Tibial nerve (tissue), 3 donors: ENCODE measurements around the gene GPR75.

Source experiments
- CTCF ChIP-seq, 5 experiments: fragments of 200-600 bp in 3 of 5; fragments of 450-650 bp in 2 of 5; sonication (generic) in 3 of 5; IDR thresholded peaks; one replicate each; pipeline ENCODE4 v1.5.1; 2016 to 2019; ENCODE audit warnings: antibody characterized with exemption in 5 of 5, mild to moderate bottlenecking in 3 of 5, moderate library complexity in 2 of 5
- POLR2A ChIP-seq, 2 donors: fragments of 450-650 bp; IDR thresholded peaks; one replicate each; pipeline ENCODE4 v1.6.1; 2017; ENCODE audit warnings: antibody characterized with exemption in 2 of 2, mild to moderate bottlenecking in 2 of 2, moderate library complexity in 2 of 2

- TF ChIP-seq CTCF (IDR thresholded peaks at IDR 0.05) (no peak), POLR2A (IDR thresholded peaks at IDR 0.05) (no peak)
These were observed 40.1 kb downstream of the GPR75 start for GRCh38 chr2:53819634-53820033.
